ENCODE data around the gene NRXN3. TPM values are rescaled to one million over a fixed set of nuclear protein-coding genes. Genes with fewer than 3 reads are reported as not detected.

The NRXN3 gene
- polyA plus RNA-seq, 1 experiment: 1.1 TPM

GRCh38 chr14:78308079-78308478 lies 137.9 kb downstream of the NRXN3 start:
- CTCF ChIA-PET: no interaction called here
- no peak overlapping the region for H3K27ac ChIP-seq (ENCODE audit: low read depth, low read length)
- no peak for DNase-seq (ENCODE audit: low read depth, low spot score)

GRCh38 chr14:78310272-78310671 lies 140.1 kb downstream of the NRXN3 start:
- Histone ChIP-seq H3K27ac (ENCODE audit: low read depth, low read length) (no peak overlapping the region), H3K4me3 (ENCODE audit: low read depth, low read length) (no peak overlapping the region), H3K9me3 (ENCODE audit: control insufficient read depth, insufficient read depth, low read length) (peaks cover 4% of the 10 kb centered on the region; the same call in 1 of the 2 replicates), H3K27me3 (ENCODE audit: control insufficient read depth, insufficient read depth, low read length) (no peaks in the 10 kb centered on the region)
- no peak for DNase-seq (ENCODE audit: low read depth, low spot score)
- POLR2A ChIA-PET: no interaction called here
- TF ChIP-seq CTCF (IDR thresholded peaks at IDR 0.05; ENCODE audit: low read depth, low read length): no peak
- CTCF ChIA-PET: no interaction called here

More at GRCh38 chr14:78308079-78308478, 137.9 kb downstream of the NRXN3 start:
- Histone ChIP-seq H3K9me3 (ENCODE audit: control insufficient read depth, insufficient read depth, low read length) (peaks cover 8% of the 10 kb centered on the region; the same call in 1 of the 2 replicates), H3K4me3 (ENCODE audit: low read depth, low read length) (no peak overlapping the region), H3K27me3 (ENCODE audit: control insufficient read depth, insufficient read depth, low read length) (no peaks in the 10 kb centered on the region)
- POLR2A ChIA-PET: no interaction called here
- TF ChIP-seq CTCF (IDR thresholded peaks at IDR 0.05; ENCODE audit: low read depth, low read length): no peak

- no peak for DNase-seq (ENCODE audit: low read depth, low spot score)
- ChIA-PET POLR2A (no interaction called here), CTCF (no interaction called here)
- Histone ChIP-seq H3K4me3 (ENCODE audit: low read depth, low read length) (no peak overlapping the region), H3K27ac (ENCODE audit: low read depth, low read length) (no peak overlapping the region), H3K27me3 (ENCODE audit: control insufficient read depth, insufficient read depth, low read length) (no peaks in the 10 kb centered on the region), H3K9me3 (ENCODE audit: control insufficient read depth, insufficient read depth, low read length) (peaks cover 12% of the 10 kb centered on the region)
- TF ChIP-seq CTCF (IDR thresholded peaks at IDR 0.05; ENCODE audit: low read depth, low read length): no peak
Measured at GRCh38 chr14:78313499-78313898, 143.3 kb downstream of the NRXN3 start.

GRCh38 chr14:78314484-78314883 lies 144.3 kb downstream of the NRXN3 start:
- ChIA-PET CTCF (no interaction called here), POLR2A (no interaction called here)
- TF ChIP-seq CTCF (IDR thresholded peaks at IDR 0.05; ENCODE audit: low read depth, low read length): no peak
- Histone ChIP-seq H3K27ac (ENCODE audit: low read depth, low read length) (no peak overlapping the region), H3K9me3 (ENCODE audit: control insufficient read depth, insufficient read depth, low read length) (peaks cover 21% of the 10 kb centered on the region), H3K4me3 (ENCODE audit: low read depth, low read length) (no peak overlapping the region), H3K27me3 (ENCODE audit: control insufficient read depth, insufficient read depth, low read length) (no peaks in the 10 kb centered on the region)
- no peak for DNase-seq (ENCODE audit: low read depth, low spot score)

- ChIA-PET POLR2A (no interaction called here), CTCF (interaction anchor here (0.7 kb wide), 1 partner anchor 122 kb away, joined by 3 read pairs; no protein-coding TSS in a partner anchor)
- no peak overlapping the region for H3K27ac ChIP-seq (ENCODE audit: low read depth, low read length)
- TF ChIP-seq CTCF (IDR thresholded peaks at IDR 0.05; ENCODE audit: low read depth, low read length): no peak
- H3K27me3 ChIP-seq (ENCODE audit: control insufficient read depth, insufficient read depth, low read length): no peaks in the 10 kb centered on the region
- H3K9me3 ChIP-seq (ENCODE audit: control insufficient read depth, insufficient read depth, low read length): peaks cover 30% of the 10 kb centered on the region
- no peak overlapping the region for H3K4me3 ChIP-seq (ENCODE audit: low read depth, low read length)
- DNase-seq (ENCODE audit: low read depth, low spot score): no peak
Measured at GRCh38 chr14:78316052-78316451, 145.9 kb downstream of the NRXN3 start.

All from AG04450 (cell line).